HUES6 (cell line): ENCODE data around the gene CCNYL1.
"Not testable (repeated sequence)": the region's sequence is repeated elsewhere in the genome, so short reads cannot be mapped to it uniquely, and the experiment has no call there.

Experiments
- H3K27ac ChIP-seq: 2 replicates; pipeline ENCODE4 v1.7.0; 2013; ENCODE audit warnings: low read depth, mild to moderate bottlenecking, low read length, inconsistent platforms
- H3K27me3 ChIP-seq: 2 replicates; pipeline ENCODE4 v1.6.1; 2013; ENCODE audit warnings: low read length; ENCODE audit not compliant: control insufficient read depth, insufficient read depth
- H3K36me3 ChIP-seq: 2 replicates; pipeline ENCODE4 v1.6.1; 2013; ENCODE audit warnings: low read length; ENCODE audit not compliant: control insufficient read depth, insufficient read depth
- H3K4me1 ChIP-seq: 2 replicates; pipeline ENCODE4 v1.6.1; 2013; ENCODE audit warnings: low read length; ENCODE audit not compliant: control insufficient read depth, insufficient read depth
- H3K4me3 ChIP-seq: 2 replicates; pipeline ENCODE4 v1.5.1; 2013; ENCODE audit warnings: low read depth, low read length
- H3K9ac ChIP-seq: one replicate; pipeline ENCODE4 v1.6.1; 2013; ENCODE audit warnings: mild to moderate bottlenecking, low read length
- H3K9me3 ChIP-seq: 2 replicates; pipeline ENCODE4 v1.6.1; 2013; ENCODE audit warnings: low read depth, low read length; ENCODE audit not compliant: control insufficient read depth, insufficient read depth

CCNYL1 gene

DNA sequence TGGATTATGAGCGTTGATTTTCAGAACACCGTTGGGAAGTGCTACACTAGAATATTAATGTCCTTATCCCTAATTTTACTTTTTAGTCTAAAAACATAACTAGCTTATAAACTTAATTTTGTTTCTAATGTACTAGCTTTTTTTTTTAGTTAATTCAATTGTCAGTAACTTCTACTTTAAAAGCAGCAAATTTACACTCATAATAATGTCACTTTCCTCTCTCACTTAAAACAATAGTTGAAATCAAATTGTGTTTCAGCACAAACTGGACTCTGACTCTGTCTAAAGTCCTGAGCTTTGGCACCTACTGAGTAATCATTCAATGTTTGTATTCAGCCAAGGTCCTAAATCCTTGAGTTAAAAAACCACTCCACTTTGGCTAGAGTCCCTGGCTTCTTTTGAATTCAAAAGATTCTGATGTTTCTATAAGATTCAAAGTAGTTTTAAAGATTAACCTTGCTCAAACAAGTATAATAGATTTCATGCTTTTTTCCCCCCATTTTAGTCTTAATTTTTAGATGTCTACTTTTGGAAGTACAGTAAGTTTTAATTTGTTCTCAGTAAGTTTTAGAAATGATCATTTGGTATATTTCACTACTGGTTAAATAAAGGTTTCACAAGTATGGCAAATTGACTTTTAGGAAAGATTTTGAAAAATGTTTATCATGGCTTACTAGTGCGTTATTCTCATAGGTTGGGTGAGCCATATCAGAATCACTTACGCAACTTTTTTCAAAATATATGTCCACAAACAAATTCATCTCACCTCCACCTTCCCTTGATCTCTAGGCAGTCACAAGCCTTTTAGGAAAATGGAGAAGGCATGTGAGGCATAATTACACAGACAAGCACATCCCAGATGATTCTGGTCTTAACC is 23.4 kb downstream of the CCNYL1 start:
- peaks cover 36% of the 10 kb centered on the region for H3K36me3 ChIP-seq
- H3K9me3 ChIP-seq, result no peaks in the 10 kb centered on the region
- H3K27me3 ChIP-seq, result no peaks in the 10 kb centered on the region
- H3K4me1 ChIP-seq, result no peaks in the 10 kb centered on the region
- H3K4me3 ChIP-seq, result no peak overlapping the region
- no peak overlapping the region for H3K27ac ChIP-seq
- no peak overlapping the region for H3K9ac ChIP-seq

- not testable (repeated sequence) for H3K4me1 ChIP-seq, H3K27me3 ChIP-seq, H3K27ac ChIP-seq, H3K9ac ChIP-seq, H3K4me3 ChIP-seq, H3K9me3 ChIP-seq
- H3K36me3 ChIP-seq, result peaks cover 32% of the 10 kb centered on the region
These were observed 24.0 kb downstream of the CCNYL1 start for GRCh38 chr2:207735513-207735859.

DNA sequence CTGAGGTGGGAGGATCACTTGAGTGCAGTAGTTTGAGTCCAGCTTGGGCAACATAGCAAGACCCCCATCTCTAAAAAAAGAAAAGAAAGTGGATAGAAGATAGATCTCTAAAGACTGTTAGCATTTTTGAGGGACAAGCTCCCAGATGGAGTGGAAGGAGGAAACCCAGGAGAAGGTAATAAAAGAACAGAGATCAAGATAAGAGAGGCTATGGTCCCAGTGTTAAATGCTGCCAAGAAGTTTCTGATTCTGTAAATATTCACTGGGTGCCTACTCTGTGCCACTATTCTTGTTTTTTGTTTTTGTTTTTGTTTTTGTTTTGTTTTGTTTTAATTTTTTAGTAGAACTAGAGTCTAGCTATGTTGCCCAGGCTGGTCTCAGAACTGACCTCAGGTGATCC is 32.1 kb downstream of the CCNYL1 start:
- no peak overlapping the region for H3K9ac ChIP-seq
- H3K36me3 ChIP-seq, result peaks cover 37% of the 10 kb centered on the region
- no peaks in the 10 kb centered on the region for H3K27me3 ChIP-seq
- no peak overlapping the region for H3K4me3 ChIP-seq
- H3K9me3 ChIP-seq, result no peaks in the 10 kb centered on the region
- no peaks in the 10 kb centered on the region for H3K4me1 ChIP-seq
- H3K27ac ChIP-seq, result no peak overlapping the region

- Histone ChIP-seq H3K27ac (no peak overlapping the region), H3K4me3 (no peak overlapping the region), H3K27me3 (no peaks in the 10 kb centered on the region), H3K36me3 (peaks cover 42% of the 10 kb centered on the region), H3K9me3 (no peaks in the 10 kb centered on the region), H3K4me1 (no peaks in the 10 kb centered on the region), H3K9ac (no peak overlapping the region)
These were observed 32.6 kb downstream of the CCNYL1 start for GRCh38 chr2:207744050-207744449.

DNA sequence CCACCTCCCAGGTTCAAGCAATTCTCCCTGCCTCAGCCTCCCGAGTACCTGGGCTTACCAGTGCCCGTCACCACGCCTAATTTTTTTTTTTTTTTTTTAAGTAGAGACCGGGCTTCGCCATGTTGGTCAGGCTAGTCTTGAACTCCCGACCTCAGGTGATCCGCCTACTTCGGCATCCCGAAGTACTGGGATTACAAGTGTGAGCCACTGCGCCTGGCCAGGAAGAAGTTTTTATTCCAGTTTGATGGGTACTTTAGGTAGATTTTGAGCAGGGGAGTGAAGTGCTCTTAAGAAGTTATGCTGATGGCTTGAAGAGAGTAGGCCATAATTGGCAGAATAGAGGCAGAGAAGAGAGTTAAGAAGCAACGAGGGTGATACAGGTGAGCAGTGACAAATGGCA is 33.0 kb downstream of the CCNYL1 start:
- peaks cover 42% of the 10 kb centered on the region for H3K36me3 ChIP-seq
- H3K4me1 ChIP-seq, result no peaks in the 10 kb centered on the region
- no peak overlapping the region for H3K27ac ChIP-seq

GRCh38 chr2:207746131-207746530 is 34.7 kb downstream of the CCNYL1 start:
- no peaks in the 10 kb centered on the region for H3K9me3 ChIP-seq
- H3K27me3 ChIP-seq, result no peaks in the 10 kb centered on the region
- H3K4me1 ChIP-seq, result peaks cover 7% of the 10 kb centered on the region; the same call in 1 of the 2 replicates
- H3K4me3 ChIP-seq, result no peak overlapping the region
- no peak overlapping the region for H3K9ac ChIP-seq
- H3K36me3 ChIP-seq, result peaks cover 47% of the 10 kb centered on the region
- no peak overlapping the region for H3K27ac ChIP-seq

More for the DNA sequence above, 33.0 kb downstream of the CCNYL1 start:
- H3K9ac ChIP-seq, result no peak overlapping the region
- H3K4me3 ChIP-seq, result no peak overlapping the region
- no peaks in the 10 kb centered on the region for H3K9me3 ChIP-seq
- H3K27me3 ChIP-seq, result no peaks in the 10 kb centered on the region

- Histone ChIP-seq H3K9me3 (no peaks in the 10 kb centered on the region), H3K27me3 (no peaks in the 10 kb centered on the region), H3K27ac (no peak overlapping the region), H3K36me3 (peaks cover 50% of the 10 kb centered on the region), H3K9ac (no peak overlapping the region), H3K4me3 (no peak overlapping the region), H3K4me1 (peaks cover 7% of the 10 kb centered on the region; the same call in 1 of the 2 replicates)
These were observed 36.5 kb downstream of the CCNYL1 start for GRCh38 chr2:207747653-207748560.

- Histone ChIP-seq H3K9ac (no peak overlapping the region), H3K27me3 (no peaks in the 10 kb centered on the region), H3K4me3 (no peak overlapping the region), H3K4me1 (peaks cover 7% of the 10 kb centered on the region; the same call in 1 of the 2 replicates), H3K27ac (no peak overlapping the region), H3K9me3 (no peaks in the 10 kb centered on the region), H3K36me3 (peaks cover 48% of the 10 kb centered on the region)
These were observed 37.6 kb downstream of the CCNYL1 start for GRCh38 chr2:207748993-207749392.

- Histone ChIP-seq H3K9me3 (no peaks in the 10 kb centered on the region), H3K36me3 (peaks cover 52% of the 10 kb centered on the region)
These were observed 38.4 kb downstream of the CCNYL1 start for GRCh38 chr2:207749873-207750272.

GRCh38 chr2:207750345-207750744 is 38.9 kb downstream of the CCNYL1 start:
- no peaks in the 10 kb centered on the region for H3K9me3 ChIP-seq
- H3K9ac ChIP-seq, result no peak overlapping the region
- H3K4me1 ChIP-seq, result peaks cover 7% of the 10 kb centered on the region; the same call in 1 of the 2 replicates
- H3K27me3 ChIP-seq, result no peaks in the 10 kb centered on the region
- H3K36me3 ChIP-seq, result peaks cover 57% of the 10 kb centered on the region
- no peak overlapping the region for H3K4me3 ChIP-seq
- H3K27ac ChIP-seq, result no peak overlapping the region

More at GRCh38 chr2:207749873-207750272, 38.4 kb downstream of the CCNYL1 start:
- peaks cover 7% of the 10 kb centered on the region; the same call in 1 of the 2 replicates for H3K4me1 ChIP-seq
- H3K27me3 ChIP-seq, result no peaks in the 10 kb centered on the region
- no peak overlapping the region for H3K4me3 ChIP-seq
- H3K9ac ChIP-seq, result no peak overlapping the region
- H3K27ac ChIP-seq, result no peak overlapping the region

- no peak overlapping the region for H3K4me3 ChIP-seq
- no peak overlapping the region for H3K27ac ChIP-seq
- H3K4me1 ChIP-seq, result peaks cover 7% of the 10 kb centered on the region; the same call in 1 of the 2 replicates
- H3K27me3 ChIP-seq, result no peaks in the 10 kb centered on the region
- H3K36me3 ChIP-seq, result peaks cover 61% of the 10 kb centered on the region
- H3K9me3 ChIP-seq, result no peaks in the 10 kb centered on the region
- no peak overlapping the region for H3K9ac ChIP-seq
These were observed 39.4 kb downstream of the CCNYL1 start for GRCh38 chr2:207750876-207751275.
